HG03175 (cell line): ENCODE results near the gene IFT22.
"Not testable (repeated sequence)": the region's sequence is repeated elsewhere in the genome, so short reads cannot be mapped to it uniquely, and the experiment has no call there.

Experiments
- ATAC-seq: cut with Tn5 transposase; IDR thresholded peaks from one replicate; pipeline ENCODE4 v1.9.1; 2021; ENCODE audit warnings: mild to moderate bottlenecking, moderate library complexity; ENCODE audit not compliant: unreplicated experiment

IFT22 gene

DNA sequence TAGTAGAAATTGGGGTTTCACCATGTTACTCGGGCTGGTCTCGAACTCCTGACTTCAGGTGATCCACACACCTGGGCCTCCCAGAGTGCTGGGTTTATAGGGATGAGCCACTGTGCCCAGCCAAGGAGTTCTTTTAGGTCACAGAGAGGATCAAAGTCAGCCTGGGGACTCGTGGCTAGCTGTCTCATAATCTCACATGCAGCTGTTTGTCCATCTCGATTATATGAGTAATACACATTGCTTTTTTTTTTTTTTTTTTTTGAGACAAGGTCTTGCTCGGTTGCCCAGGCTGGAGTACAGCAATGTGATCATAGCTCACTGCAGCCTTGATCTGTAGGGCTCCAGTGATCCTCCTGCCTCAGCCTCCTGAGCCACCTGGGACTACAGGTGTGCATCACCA, 2.2 kb downstream of the IFT22 start:
- ATAC-seq = no peak

DNA sequence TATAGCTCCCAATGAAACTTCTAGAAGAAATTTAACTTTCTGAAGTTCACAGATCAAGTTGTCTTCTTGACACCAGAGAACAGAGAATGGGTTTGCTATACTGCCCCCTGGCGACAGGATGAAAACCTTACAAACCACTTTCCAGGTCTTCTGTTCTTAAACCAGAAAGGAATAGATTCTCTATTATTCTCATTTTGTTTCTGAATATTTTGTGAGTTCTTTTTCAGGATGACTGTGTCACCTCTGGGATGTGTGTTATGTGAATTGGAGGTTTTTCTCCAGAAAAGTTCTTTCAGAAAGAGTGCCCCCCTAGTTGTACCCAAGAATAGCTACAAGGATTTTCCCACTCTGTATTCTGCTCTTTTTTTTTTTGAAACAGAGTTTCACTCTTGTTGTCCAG, 6.3 kb downstream of the IFT22 start:
- ATAC-seq = no peak

DNA sequence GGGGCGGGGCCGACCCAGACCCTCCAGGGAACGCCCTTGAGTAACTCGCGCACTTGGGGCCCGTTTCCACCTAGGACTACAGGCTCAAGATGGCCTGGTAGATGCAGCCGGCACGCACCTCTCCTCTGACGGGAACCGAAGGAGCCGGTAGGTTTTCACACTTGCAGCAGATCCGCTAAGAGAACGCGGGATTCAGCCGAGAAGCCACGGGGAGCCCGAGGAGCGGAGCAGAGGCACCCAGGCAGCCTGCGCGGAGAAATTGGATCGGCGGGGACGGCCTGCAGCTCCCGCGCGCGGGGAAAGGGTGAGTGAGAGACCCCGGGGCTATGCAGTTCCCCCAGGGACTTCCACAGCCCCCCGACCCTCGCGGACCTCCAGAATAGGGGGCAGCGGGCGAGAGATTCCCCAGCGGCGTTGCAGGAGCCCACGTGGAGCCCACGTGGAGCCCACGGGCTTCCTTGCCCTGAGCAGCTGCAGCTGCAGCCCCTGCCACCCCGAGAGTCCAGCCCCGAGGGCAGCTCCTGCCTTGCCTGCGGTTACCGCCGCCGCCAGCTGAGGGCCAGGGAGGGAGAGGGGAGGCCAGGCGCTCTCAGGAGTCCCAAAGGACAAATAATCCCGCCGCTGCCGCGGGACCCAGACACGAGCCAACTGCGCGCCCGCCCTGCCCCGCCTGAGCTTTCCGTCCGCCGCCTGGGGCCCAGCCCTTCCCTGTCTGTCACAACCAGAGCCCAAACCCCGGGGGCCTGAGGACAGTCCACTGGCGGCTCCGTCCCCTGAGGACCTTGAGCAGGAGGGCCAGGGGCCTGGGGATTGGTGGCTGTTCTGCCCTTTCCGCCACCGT, 13.1 kb downstream of the IFT22 start:
- no peak for ATAC-seq

DNA sequence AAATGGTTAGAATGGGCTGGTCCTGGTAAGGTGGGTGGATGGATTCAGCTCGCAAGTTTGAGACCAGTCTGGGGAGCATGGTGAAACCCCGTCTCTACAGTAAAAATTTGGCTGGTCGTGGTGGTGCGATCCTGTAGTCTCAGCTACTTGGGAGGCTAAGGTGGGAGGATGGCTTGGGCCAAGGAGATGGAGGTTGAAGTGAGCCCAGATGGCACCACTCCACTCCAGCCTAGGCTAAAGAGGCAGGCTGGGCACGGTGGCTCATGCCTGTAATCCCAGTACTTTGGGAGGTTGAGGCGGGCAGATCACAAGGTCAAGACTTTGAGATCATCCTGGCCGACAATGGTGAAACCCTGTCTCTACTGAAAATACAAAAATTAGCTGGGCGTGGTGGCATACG, 15.3 kb downstream of the IFT22 start:
- ATAC-seq = no peak

GRCh38 chr7:101303102-101303701, 18.4 kb downstream of the IFT22 start:
- ATAC-seq = no peak

DNA sequence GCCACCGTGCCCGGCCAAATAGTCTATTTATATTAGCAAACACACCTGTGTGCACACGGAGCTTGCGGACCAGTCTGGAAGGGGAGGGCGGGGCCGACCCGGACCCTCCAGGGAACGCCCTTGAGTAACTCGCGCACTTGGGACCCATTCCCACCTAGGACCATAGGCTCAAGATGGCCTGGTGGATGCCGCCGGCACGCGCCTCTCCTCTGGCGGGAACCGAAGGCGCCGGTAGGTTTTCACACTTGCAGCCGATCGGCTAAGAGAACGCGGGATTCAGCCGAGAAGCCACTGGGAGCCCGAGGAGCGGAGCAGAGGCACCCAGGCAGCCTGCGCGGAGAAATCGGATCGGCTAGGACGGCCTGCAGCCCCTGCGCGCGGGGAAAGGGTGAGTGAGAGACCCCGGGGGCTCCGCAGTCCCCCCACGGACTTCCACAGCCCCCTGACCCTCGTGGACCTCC, 18.9 kb downstream of the IFT22 start:
- ATAC-seq = no peak

DNA sequence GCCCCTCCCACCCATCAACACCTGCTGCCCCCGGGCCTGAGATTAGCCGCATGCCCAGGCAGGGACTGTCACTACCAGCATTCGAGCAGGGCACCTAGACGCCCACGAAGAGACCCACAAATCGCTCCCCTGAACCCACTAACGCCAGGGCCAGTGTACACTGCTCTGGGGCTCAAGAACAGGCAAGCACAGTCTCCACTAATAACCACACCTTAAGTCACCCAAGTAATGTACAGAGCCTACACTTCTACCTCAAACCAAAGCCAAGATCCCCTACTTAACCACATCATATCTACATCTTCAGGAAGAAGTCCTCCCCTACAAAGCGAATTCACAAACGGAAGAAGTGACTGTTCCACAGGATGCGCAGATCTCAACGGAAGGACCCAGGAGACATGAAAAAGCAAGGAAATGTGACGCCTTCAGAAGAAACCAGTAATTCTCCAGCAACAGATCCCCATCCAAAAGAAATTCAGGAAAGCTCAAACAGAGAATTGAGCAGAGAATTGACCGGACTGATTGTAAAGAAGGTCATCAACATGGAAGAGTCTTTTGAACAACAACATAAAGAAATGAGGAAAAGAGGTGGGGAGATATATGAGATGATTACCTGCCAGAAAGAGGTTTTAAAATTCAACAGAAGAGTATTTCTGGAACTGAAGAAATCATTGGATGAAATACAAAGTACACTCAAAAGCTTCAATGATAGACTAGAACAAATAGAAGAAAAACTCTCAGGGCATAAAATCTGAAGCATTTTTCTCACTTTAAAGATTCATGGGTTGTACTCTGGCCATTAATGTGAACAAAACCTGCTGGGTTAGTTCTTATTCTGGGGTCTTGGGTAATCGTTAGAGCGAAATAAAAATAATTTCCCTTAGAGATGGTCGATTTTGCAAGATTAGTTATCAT, 20.9 kb downstream of the IFT22 start:
- no peak for ATAC-seq

- ATAC-seq = no peak
Measured at GRCh38 chr7:101299511-101300464, 21.8 kb downstream of the IFT22 start.

GRCh38 chr7:101294832-101295121, 26.8 kb downstream of the IFT22 start:
- no peak for ATAC-seq

DNA sequence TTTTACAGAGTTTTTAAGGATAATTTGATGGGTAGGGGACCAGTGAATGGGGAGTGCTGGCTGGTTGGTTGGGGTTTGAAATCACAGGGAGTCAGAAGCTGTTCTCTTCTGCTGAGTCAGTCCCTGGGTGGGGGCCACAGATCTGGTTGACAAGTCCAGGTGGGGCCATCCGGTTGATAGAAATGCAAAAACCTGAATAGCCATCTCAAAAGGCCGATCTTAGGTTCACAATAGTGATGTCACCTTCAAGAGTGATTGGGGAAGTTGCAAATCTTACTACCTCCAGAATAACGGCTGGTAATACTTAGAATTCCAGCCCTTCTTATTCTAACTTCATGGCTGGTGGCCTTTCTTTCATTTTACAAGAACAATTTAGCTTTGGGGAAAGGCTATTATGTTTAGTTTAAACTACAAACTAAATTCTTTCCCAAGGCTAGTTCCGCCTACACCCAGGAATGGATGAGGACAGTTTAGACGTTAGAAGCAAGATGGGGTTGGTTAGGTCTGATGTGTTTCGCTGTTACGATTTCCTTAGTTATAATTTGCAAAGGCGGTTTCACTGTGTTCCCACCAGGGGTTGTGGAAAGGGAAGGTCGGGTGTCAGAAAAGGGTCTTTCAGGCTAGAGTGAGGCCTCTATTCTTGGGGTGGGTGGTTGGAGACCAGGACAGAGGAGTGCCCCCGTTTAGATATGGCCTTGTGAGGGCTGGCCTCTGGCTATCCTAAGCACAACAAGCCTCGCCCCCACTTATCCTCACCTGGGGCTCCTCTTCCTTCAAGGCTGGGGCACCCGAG, 27.4 kb downstream of the IFT22 start:
- no peak for ATAC-seq

DNA sequence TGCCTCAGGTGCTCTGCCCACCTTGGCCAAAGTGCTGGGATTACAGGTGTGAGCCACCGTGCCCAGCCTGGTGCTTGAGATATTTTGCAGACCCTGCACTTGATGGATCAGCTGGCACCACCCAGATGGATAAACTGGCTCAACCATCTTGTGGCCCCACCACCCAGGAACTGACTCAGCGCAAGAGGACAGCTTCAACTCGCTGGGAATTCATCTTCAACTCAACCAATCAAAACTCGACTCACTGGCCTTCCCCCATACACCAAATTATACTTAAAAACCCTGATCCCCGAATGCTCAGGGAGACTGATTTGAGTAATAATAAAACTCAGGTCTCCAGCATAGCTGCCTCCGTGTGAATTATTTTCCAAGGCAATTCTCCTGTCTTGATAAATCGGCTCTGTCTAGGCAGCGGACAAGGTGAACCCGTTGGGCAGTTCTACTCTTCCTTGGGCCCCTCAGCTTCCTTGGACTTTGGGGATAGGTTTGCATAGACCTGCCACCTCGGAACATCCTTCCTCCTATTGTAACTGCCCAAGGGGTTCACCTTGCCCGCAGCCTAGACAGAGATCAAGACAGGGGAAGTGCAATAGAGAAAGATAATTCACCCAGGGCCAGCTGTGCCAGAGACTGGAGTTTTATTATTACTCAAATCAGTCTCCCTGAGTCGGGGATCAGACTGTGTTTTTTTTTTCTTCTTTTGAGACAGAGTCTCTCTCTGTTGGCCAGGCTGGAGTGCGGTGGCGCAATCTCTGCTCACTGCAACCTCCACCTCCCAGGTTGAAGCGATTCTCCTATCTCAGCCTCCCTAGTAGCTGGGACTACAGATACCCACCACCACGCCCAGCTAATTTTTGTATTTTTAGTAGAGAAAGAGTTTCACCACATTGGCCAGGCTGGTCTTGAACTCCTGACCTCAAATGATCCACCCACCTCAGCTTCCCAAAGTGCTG, 28.3 kb downstream of the IFT22 start:
- ATAC-seq = not testable (repeated sequence)

GRCh38 chr7:101292566-101292965, 29.0 kb downstream of the IFT22 start:
- ATAC-seq = not testable (repeated sequence)

DNA sequence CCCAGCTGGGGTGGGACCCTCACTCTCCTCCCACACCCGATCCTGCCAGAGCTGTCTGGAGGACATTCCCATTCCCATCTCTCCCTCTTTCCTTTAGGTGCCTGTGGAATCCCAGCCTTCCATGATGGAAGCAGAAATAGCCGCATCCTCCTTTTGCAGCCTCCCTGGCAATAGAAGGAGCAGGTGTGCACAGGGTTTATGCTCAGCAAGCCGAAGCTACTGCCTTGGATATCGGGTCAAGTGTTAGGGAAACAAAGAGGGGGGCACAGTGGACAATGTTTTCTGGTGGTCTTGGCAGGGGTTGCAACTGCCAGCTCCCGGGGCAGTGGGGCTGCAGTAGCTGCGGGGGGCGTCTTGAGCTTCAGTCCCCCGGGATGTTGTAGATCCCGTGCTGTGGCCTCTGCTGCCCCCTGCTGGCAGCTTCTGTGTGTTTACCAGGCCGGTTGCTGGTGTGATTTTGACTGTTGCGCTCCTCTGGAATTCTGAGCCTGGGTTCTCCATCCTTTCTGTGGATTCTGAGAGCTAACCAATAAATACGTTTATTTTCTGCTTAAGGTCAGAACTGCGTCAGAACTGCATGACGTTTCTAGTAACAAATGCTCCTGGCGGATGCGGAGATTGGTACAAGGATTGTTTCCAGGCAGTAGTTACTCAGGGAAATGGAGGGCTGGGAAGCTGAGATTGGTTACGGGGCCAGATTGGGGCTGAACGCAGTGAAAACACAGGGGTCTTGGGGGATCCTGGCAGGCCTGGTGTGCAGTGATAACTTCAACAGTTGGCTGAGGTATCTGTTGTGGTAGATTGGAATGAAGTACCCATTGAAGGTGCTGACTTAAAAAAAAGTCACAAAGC, 31.2 kb downstream of the IFT22 start:
- peak; percentile 48 for ATAC-seq

GRCh38 chr7:101289687-101290086, 31.9 kb downstream of the IFT22 start:
- peak; percentile 87 for ATAC-seq

GRCh38 chr7:101288439-101288838, 33.2 kb downstream of the IFT22 start:
- no peak for ATAC-seq

- ATAC-seq = no peak
Measured at GRCh38 chr7:101287032-101287431, 34.6 kb downstream of the IFT22 start.

GRCh38 chr7:101285880-101286279, 35.7 kb downstream of the IFT22 start:
- not testable (repeated sequence) for ATAC-seq

GRCh38 chr7:101285171-101285570, 36.4 kb downstream of the IFT22 start:
- no peak for ATAC-seq
